K562 (cell line): ENCODE results near the gene ENTREP1. TPM values are rescaled to one million over a fixed set of nuclear protein-coding genes. Genes with fewer than 3 reads are reported as not detected.

Experiments
- ATAC-seq: fragments of 200-7000 bp; cut with Tn5 transposase; 3 replicates; pipeline ENCODE4 v1.9.1; 2020; ENCODE audit warnings: moderate library complexity
- BruUV-seq: library from RNA; stranded (reverse); fragments of 400-500 nt; replicated peaks from 2 replicates; lab custom pipeline; 2021; lab: Mats Ljungman, UMichigan
- CTCF ChIA-PET: fragments of 300-600 bp; formaldehyde crosslinking; extraction: SDS; loops from one replicate; lab custom pipeline; 2021; ENCODE audit warnings: low intra/inter-chr PET ratio; lab: Yijun Ruan, JAX
- POLR2A ChIA-PET: fragments of 300-600, 350-650 bp; sonication (Branson Sonifier 250); formaldehyde crosslinking; extraction: SDS; loops from one replicate; lab custom pipeline; 2021; ENCODE audit warnings: antibody characterized with exemption, inconsistent platforms; lab: Yijun Ruan, JAX
- DNase-seq, 4 experiments: peaks; one replicate each; pipeline versions ENCODE4 v3.0.0 to v3.0.0-alpha.2; 2011 to 2018; ENCODE audit warnings: low spot score in 3 of 4, mixed read lengths in 3 of 4; ENCODE audit errors: extremely low read depth in 1 of 4
- FAIRE-seq: peaks from 2 replicates; lab custom pipeline; 2011; peaks lifted over from hg19 to GRCh38; lab: Jason Lieb, UNC
- H2AFZ ChIP-seq: 2 replicates; pipeline ENCODE4 v1.6.0; 2011; ENCODE audit warnings: low read depth, low read length, control low read depth, inconsistent platforms
- H3K27ac ChIP-seq: fragments of 200-600 bp; 3 replicates; pipeline ENCODE4 v1.8.0; 2011; ENCODE audit warnings: low read depth, mild to moderate bottlenecking, control low read depth, inconsistent platforms, low read length, moderate library complexity, mixed read lengths; ENCODE audit errors: extremely low read depth
- H3K27me3 ChIP-seq, 2 experiments: fragments of 300-600 bp in 1 of 2; 2 replicates in 1 of 2; 3 replicates in 1 of 2; pipeline versions ENCODE4 v1.6.0 to v1.8.0; 2011; ENCODE audit warnings: inconsistent platforms in 2 of 2, low read length in 2 of 2, mild to moderate bottlenecking in 1 of 2, mixed read lengths in 1 of 2, moderate library complexity in 1 of 2; ENCODE audit not compliant: control insufficient read depth in 2 of 2, insufficient read depth in 2 of 2
- H3K36me3 ChIP-seq: fragments of 300-600 bp; 3 replicates; pipeline ENCODE4 v1.8.0; 2011; ENCODE audit warnings: mild to moderate bottlenecking, low read length, inconsistent platforms; ENCODE audit not compliant: control insufficient read depth, insufficient read depth
- H3K4me1 ChIP-seq, 2 experiments: fragments of 200-600 bp in 1 of 2; replicated peaks in 1 of 2; 2 replicates in 1 of 2; 3 replicates in 1 of 2; pipeline versions ENCODE4 v1.5.1 to v1.8.0; 2011; ENCODE audit warnings: inconsistent platforms in 2 of 2, low read length in 2 of 2, mild to moderate bottlenecking in 1 of 2, mixed read lengths in 1 of 2, moderate library complexity in 1 of 2; ENCODE audit not compliant: control insufficient read depth in 2 of 2, insufficient read depth in 2 of 2
- H3K4me2 ChIP-seq: 2 replicates; pipeline ENCODE4 v1.6.1; 2011; ENCODE audit warnings: low read length, control low read depth, inconsistent platforms, mixed read lengths; ENCODE audit not compliant: insufficient read depth
- H3K4me3 ChIP-seq: fragments of 200-600 bp; sonication (generic), shearing (Covaris generic); 2 replicates; pipeline ENCODE4 v1.5.1; 2016; ENCODE audit warnings: control low read depth, inconsistent platforms
- H3K79me2 ChIP-seq: fragments of 200-600 bp; 3 replicates; pipeline ENCODE4 v1.8.0; 2011; ENCODE audit warnings: low read length, inconsistent platforms; ENCODE audit not compliant: control insufficient read depth, insufficient read depth
- H3K9ac ChIP-seq, 2 experiments: 2 replicates each; pipeline versions ENCODE4 v1.6.0 to v1.6.1; 2011; ENCODE audit warnings: low read depth in 2 of 2, low read length in 2 of 2, control low read depth in 1 of 2, inconsistent platforms in 1 of 2, mild to moderate bottlenecking in 1 of 2, mixed read lengths in 1 of 2; ENCODE audit not compliant: insufficient read depth in 1 of 2
- H3K9me1 ChIP-seq: one replicate; pipeline ENCODE4 v1.6.0; 2011; ENCODE audit warnings: inconsistent platforms, mild to moderate bottlenecking, low read length, moderate library complexity; ENCODE audit not compliant: control insufficient read depth, insufficient read depth
- H3K9me3 ChIP-seq: replicated peaks from 2 replicates; pipeline ENCODE4 v1.5.1; 2011; ENCODE audit warnings: low read depth, low read length, inconsistent platforms; ENCODE audit not compliant: control insufficient read depth, insufficient read depth
- H4K20me1 ChIP-seq: replicated peaks from 2 replicates; pipeline ENCODE4 v1.6.1; 2011; ENCODE audit warnings: low read length, inconsistent platforms, mixed read lengths; ENCODE audit not compliant: control insufficient read depth, insufficient read depth
- CREB3 ChIP-seq: fragments of 450-650 bp; conservative IDR thresholded peaks from 2 replicates; pipeline ENCODE4 v1.6.1; 2016; ENCODE audit warnings: missing genetic modification characterization, low read depth, mild to moderate bottlenecking, missing compliant biosample characterization, moderate library complexity
- DPF2 ChIP-seq: fragments of 450-650 bp; IDR thresholded peaks from 2 replicates; pipeline ENCODE4 v1.6.1; 2016
- ETS1 ChIP-seq: conservative IDR thresholded peaks from 2 replicates; pipeline ENCODE4 v1.6.1; 2011; ENCODE audit warnings: low read depth, mild to moderate bottlenecking, low read length; ENCODE audit not compliant: control insufficient read depth
- GTF2A2 ChIP-seq: IDR thresholded peaks from 2 replicates; pipeline ENCODE4 v1.6.1; 2016; ENCODE audit warnings: mild to moderate bottlenecking, missing genetic modification characterization, missing compliant biosample characterization
- KAT7 ChIP-seq: sonication (generic); formaldehyde crosslinking; IDR thresholded peaks from 2 replicates; pipeline ENCODE4 v1.8.0; 2022; ENCODE audit warnings: missing genetic modification reagents, mild to moderate bottlenecking, borderline replicate concordance
- MEF2A ChIP-seq: IDR thresholded peaks from 2 replicates; pipeline ENCODE4 v1.6.1; 2011; ENCODE audit warnings: low read depth, mild to moderate bottlenecking, low read length, moderate library complexity; ENCODE audit not compliant: control insufficient read depth
- NCOA2 ChIP-seq, 2 experiments: fragments of 450-650 bp; IDR thresholded peaks; 2 replicates each; pipeline ENCODE4 v1.6.1; 2018; ENCODE audit warnings: mild to moderate bottlenecking in 2 of 2, moderate library complexity in 1 of 2; ENCODE audit not compliant: partially characterized antibody in 2 of 2
- TARDBP ChIP-seq: fragments of 450-650 bp; IDR thresholded peaks from 2 replicates; pipeline ENCODE4 v1.6.1; 2016
- TSHZ1 ChIP-seq: fragments of 250-450 bp; sonication (Bioruptor Pico); IDR thresholded peaks from 2 replicates; pipeline ENCODE4 v1.4.0; 2020; ENCODE audit warnings: mild to moderate bottlenecking, moderate library complexity
- ZKSCAN3 ChIP-seq: fragments of 250-450 bp; sonication (Bioruptor Pico); IDR thresholded peaks from 2 replicates; pipeline ENCODE4 v1.4.0; 2020
- ZNF263 ChIP-seq: sonication (generic); formaldehyde crosslinking; IDR thresholded peaks from 2 replicates; pipeline ENCODE4 v1.8.0; 2022; ENCODE audit warnings: mild to moderate bottlenecking, missing genetic modification reagents, borderline replicate concordance
- ZNF311 ChIP-seq: fragments of 250-450 bp; sonication (Bioruptor Pico); IDR thresholded peaks from 2 replicates; pipeline ENCODE4 v1.4.0; 2020; ENCODE audit warnings: mild to moderate bottlenecking, moderate library complexity
- ZNF41 ChIP-seq: fragments of 250-450 bp; sonication (Bioruptor Pico); conservative IDR thresholded peaks from 2 replicates; pipeline ENCODE4 v1.4.0; 2020; ENCODE audit warnings: mild to moderate bottlenecking
- ZNF740 ChIP-seq, 3 experiments: fragments of 200-800 bp in 1 of 3; sonication (Bioruptor generic) in 1 of 3; sonication (generic) in 1 of 3; formaldehyde crosslinking in 1 of 3; IDR thresholded peaks; 2 replicates each; pipeline versions ENCODE4 v1.6.1 to v1.8.0; 2016 to 2022; ENCODE audit warnings: mild to moderate bottlenecking in 2 of 3, missing compliant biosample characterization in 2 of 3, missing genetic modification characterization in 2 of 3, missing genetic modification reagents in 1 of 3
- ZNF75A ChIP-seq: fragments of 450-650 bp; formaldehyde crosslinking; IDR thresholded peaks from 2 replicates; pipeline ENCODE4 v1.4.0; 2020; ENCODE audit warnings: mild to moderate bottlenecking
- WGBS: fragments of 100-300 bp; shearing (Covaris generic); methylation state at CpG from one replicate; pipeline ENCODE4 v1.1.6; 2016; ENCODE audit warnings: low coverage, mixed read lengths; ENCODE audit not compliant: insufficient coverage; ENCODE audit errors: missing lambda C conversion rate; 5-methylcytosine and 5-hydroxymethylcytosine counted together
- in situ Hi-C: fragments of 300-500 bp; cut with MboI; formaldehyde crosslinking; loops from 4 replicates; pipeline ENCODE4 v1.15.0; 2018; ENCODE audit warnings: inconsistent platforms, mixed read lengths
- intact Hi-C: fragments of 100-400 bp; cut with micrococcal nuclease; formaldehyde crosslinking; loops from 2 replicates; pipeline ENCODE4 v1.14.2; 2022
- polyA plus RNA-seq, 8 experiments: library from polyadenylated mRNA; depleted of rRNA in 4 of 8; stranded (reverse) in 5 of 8; unstranded in 3 of 8; fragments of >200 nt; fragmentation: Nextera tagmentation in 2 of 8; fragmentation: Illumina TruSeq in 1 of 8; extraction: Ambion mirVana in 2 of 8; extraction: Trizol in 1 of 8; gene quantifications; 2 replicates each; pipeline versions ENCODE4 v1.2.1 to v1.2.3, GENCODE V29; 2011 to 2014; ENCODE audit warnings: inconsistent platforms in 1 of 8, missing spikeins in 1 of 8
- total RNA-seq, 7 experiments: library from RNA; depleted of rRNA in 6 of 7; stranded (reverse); fragments of >200 nt in 6 of 7; fragmentation: Illumina TruSeq in 2 of 7; extraction: Trizol in 2 of 7; gene quantifications; 2 replicates each; pipeline versions ENCODE4 v1.2.1 to v1.2.3, GENCODE V29; 2011 to 2021; ENCODE audit warnings: low replicate concordance in 1 of 7

Gene ENTREP1
- total and polyA plus RNA-seq, 9 of the 15 experiments (the other 6 are each of a cell fraction or from before 2014, with no cell fraction given) = not detected

GRCh38 chr9:69397384-69398214 lies 72.6 kb downstream of the ENTREP1 start:
- POLR2A ChIA-PET = interaction anchor here (1.1 kb wide), 1 partner anchor 26 kb away, joined by 3 read pairs; no protein-coding TSS in a partner anchor
- TF ChIP-seq KAT7 (CRISPR knock-in tag) = no peak
- no peak for TF ChIP-seq MEF2A
- TF ChIP-seq ZNF311 (CRISPR knock-in tag) = no peak
- no peak for TF ChIP-seq CREB3
- no peak for TF ChIP-seq ZNF263 (CRISPR knock-in tag)
- no peak for TF ChIP-seq ZKSCAN3 (CRISPR knock-in tag)
- TF ChIP-seq TARDBP = no peak
- TF ChIP-seq TSHZ1 = no peak
- TF ChIP-seq ZNF75A (CRISPR knock-in tag) = no peak
- no peak for TF ChIP-seq ETS1
- no peak for TF ChIP-seq ZNF41
- no peak for TF ChIP-seq ZNF740 (CRISPR knock-in tag; IDR thresholded peaks at IDR 0.05)
- no peak for TF ChIP-seq ZNF740 (tag; IDR thresholded peaks at IDR 0.05)
- no peak for TF ChIP-seq GTF2A2 (tag)
- TF ChIP-seq DPF2 = no peak
- TF ChIP-seq NCOA2 (IDR thresholded peaks at IDR 0.05; ENCODE audit: partially characterized antibody in 2 of 2) = no peak

More at GRCh38 chr9:69397384-69398214, 72.6 kb downstream of the ENTREP1 start:
- H3K4me2 ChIP-seq = no peak overlapping the region
- no peaks in the 10 kb centered on the region for H3K79me2 ChIP-seq
- H3K4me3 ChIP-seq = no peak overlapping the region
- no peaks in the 10 kb centered on the region for H4K20me1 ChIP-seq
- CTCF ChIA-PET = no interaction called here
- H3K9me3 ChIP-seq = no peaks in the 10 kb centered on the region
- no peak overlapping the region for H3K27ac ChIP-seq
- H3K4me1 ChIP-seq = no peaks in the 10 kb centered on the region
- H3K36me3 ChIP-seq = no peaks in the 10 kb centered on the region
- no peak overlapping the region for H3K9ac ChIP-seq
- peaks cover 0 to 13% of the 10 kb centered on the region in 2 experiments; a peak in 2 of 5 replicates for H3K27me3 ChIP-seq
- DNase-seq (no peak), ATAC-seq (no peak), FAIRE-seq (no peak)
- intact Hi-C loops (no loop called here), in situ Hi-C loops (no loop called here)
- no peak overlapping the region for H2AFZ ChIP-seq
- no TSS peak for BruUV-seq
- no peaks in the 10 kb centered on the region for H3K9me1 ChIP-seq
- 3% methylated on average over 11 of the region's 12 CpGs for WGBS
